SK-N-SH (cell line): ENCODE data around the gene ZNF275. TPM values are rescaled to one million over a fixed set of nuclear protein-coding genes. Genes with fewer than 3 reads are reported as not detected.

Experiments
- CTCF ChIA-PET: fragments of 300-600, 350-600 bp; formaldehyde crosslinking; extraction: SDS; loops from one replicate; lab custom pipeline; 2021; lab: Yijun Ruan, JAX
- POLR2A ChIA-PET: fragments of 350-600 bp; sonication (Branson Sonifier 250); formaldehyde crosslinking; extraction: SDS; loops from one replicate; lab custom pipeline; 2020; ENCODE audit warnings: antibody characterized with exemption, inconsistent platforms; lab: Yijun Ruan, JAX
- DNase-seq: peaks from one replicate; pipeline ENCODE4 v3.0.0; 2012
- H2AFZ ChIP-seq: fragments of 200-600 bp; sonication (generic); 2 replicates; pipeline ENCODE4 v1.8.1; 2016; ENCODE audit warnings: antibody characterized with exemption, mild to moderate bottlenecking, low read depth
- H3F3A ChIP-seq: fragments of 200-600 bp; sonication (generic); replicated peaks from 2 replicates; pipeline ENCODE3; 2016; ENCODE audit warnings: antibody characterized with exemption, mild to moderate bottlenecking; ENCODE audit not compliant: insufficient read depth
- H3K27ac ChIP-seq, 2 experiments: fragments of 200-500 bp in 1 of 2; fragments of 200-600 bp in 1 of 2; sonication (Bioruptor generic) in 1 of 2; sonication (generic), shearing (Covaris generic) in 1 of 2; 2 replicates each; pipeline versions ENCODE4 v1.5.1 to v1.6.1; 2014 to 2016; ENCODE audit warnings: low read depth in 2 of 2, inconsistent platforms in 1 of 2, low read length in 1 of 2, mild to moderate bottlenecking in 1 of 2, mixed read lengths in 1 of 2
- H3K27me3 ChIP-seq: fragments of 200-600 bp; sonication (generic), shearing (Covaris generic); 2 replicates; pipeline ENCODE4 v1.6.1; 2016; ENCODE audit warnings: mixed run types; ENCODE audit not compliant: insufficient read depth
- H3K36me3 ChIP-seq, 2 experiments: fragments of 200-500 bp in 1 of 2; fragments of 200-600 bp in 1 of 2; sonication (Bioruptor generic) in 1 of 2; sonication (generic) in 1 of 2; replicated peaks in 1 of 2; 2 replicates each; pipeline versions ENCODE3 to v1.5.1; 2014 to 2016; ENCODE audit warnings: low read length in 1 of 2, mild to moderate bottlenecking in 1 of 2; ENCODE audit not compliant: insufficient read depth in 2 of 2, control insufficient read depth in 1 of 2
- H3K4me1 ChIP-seq, 2 experiments: fragments of 200-500 bp in 1 of 2; fragments of 200-600 bp in 1 of 2; sonication (Bioruptor generic) in 1 of 2; sonication (generic), shearing (Covaris generic) in 1 of 2; 2 replicates each; pipeline versions ENCODE4 v1.5.1 to v1.6.1; 2014 to 2016; ENCODE audit warnings: low read depth in 1 of 2, low read length in 1 of 2, mixed run types in 1 of 2; ENCODE audit not compliant: insufficient read depth in 2 of 2, control insufficient read depth in 1 of 2
- H3K4me2 ChIP-seq: fragments of 200-600 bp; sonication (generic), shearing (Covaris generic); 2 replicates; pipeline ENCODE4 v1.6.1; 2017; ENCODE audit warnings: mixed run types
- H3K4me3 ChIP-seq, 2 experiments: fragments of 200-500 bp in 1 of 2; fragments of 200-600 bp in 1 of 2; sonication (Bioruptor generic) in 1 of 2; sonication (generic), shearing (Covaris generic) in 1 of 2; 2 replicates each; pipeline versions ENCODE4 v1.5.1 to v1.8.1; 2014 to 2016; ENCODE audit warnings: low read depth in 2 of 2, inconsistent platforms in 1 of 2, low read length in 1 of 2, mild to moderate bottlenecking in 1 of 2, mixed read lengths in 1 of 2, moderate library complexity in 1 of 2
- H3K79me2 ChIP-seq: fragments of 200-600 bp; sonication (generic); 2 replicates; pipeline ENCODE4 v1.8.1; 2017; ENCODE audit warnings: mild to moderate bottlenecking; ENCODE audit not compliant: insufficient read depth
- H3K9ac ChIP-seq: fragments of 200-600 bp; sonication (generic); 2 replicates; pipeline ENCODE4 v1.6.1; 2017; ENCODE audit warnings: mixed run types
- H3K9me2 ChIP-seq: fragments of 200-600 bp; sonication (generic); 2 replicates; pipeline ENCODE4 v1.6.1; 2017; ENCODE audit warnings: mixed run types
- H3K9me3 ChIP-seq: fragments of 200-600 bp; sonication (generic); 2 replicates; pipeline ENCODE4 v1.6.1; 2017; ENCODE audit warnings: mixed run types, mild to moderate bottlenecking, moderate library complexity
- H4K20me1 ChIP-seq: fragments of 200-600 bp; sonication (generic); 2 replicates; pipeline ENCODE4 v1.6.1; 2017; ENCODE audit warnings: mild to moderate bottlenecking, mixed run types; ENCODE audit not compliant: insufficient read depth
- CHD2 ChIP-seq: fragments of 150-350 bp; IDR thresholded peaks from 2 replicates; pipeline ENCODE4 v1.6.1; 2018; ENCODE audit warnings: low read length; ENCODE audit not compliant: partially characterized antibody
- EP300 ChIP-seq, 2 experiments: IDR thresholded peaks; 2 replicates each; pipeline versions ENCODE4 v1.4.0 to v1.6.1; 2012; ENCODE audit warnings: borderline replicate concordance in 1 of 2, low read depth in 1 of 2, low read length in 1 of 2
- FOXJ3 ChIP-seq: sonication (generic); formaldehyde crosslinking; IDR thresholded peaks from 2 replicates; pipeline ENCODE4 v1.5.1; 2020; ENCODE audit warnings: mild to moderate bottlenecking, missing genetic modification reagents
- FOXM1 ChIP-seq: IDR thresholded peaks from 2 replicates; pipeline ENCODE4 v1.4.0; 2012; ENCODE audit warnings: low read depth, mild to moderate bottlenecking
- GATA2 ChIP-seq: sonication (generic); formaldehyde crosslinking; IDR thresholded peaks from 2 replicates; pipeline ENCODE4 v1.5.0; 2020; ENCODE audit warnings: mild to moderate bottlenecking, missing genetic modification reagents
- REST ChIP-seq: IDR thresholded peaks from 2 replicates; pipeline ENCODE4 v1.6.1; 2012; ENCODE audit warnings: mild to moderate bottlenecking, low read depth, low read length, moderate library complexity
- RXRA ChIP-seq: IDR thresholded peaks from 2 replicates; pipeline ENCODE4 v1.4.0; 2012; ENCODE audit warnings: low read depth, mild to moderate bottlenecking, borderline replicate concordance
- TAF1 ChIP-seq: IDR thresholded peaks from 2 replicates; pipeline ENCODE4 v1.6.1; 2012; ENCODE audit warnings: low read depth, mild to moderate bottlenecking, low read length, moderate library complexity, borderline replicate concordance
- TEAD4 ChIP-seq: IDR thresholded peaks from 2 replicates; pipeline ENCODE4 v1.4.0; 2012; ENCODE audit warnings: mild to moderate bottlenecking, borderline replicate concordance; ENCODE audit not compliant: insufficient read depth
- USF1 ChIP-seq: IDR thresholded peaks from 2 replicates; pipeline ENCODE4 v1.4.0; 2012; ENCODE audit warnings: low read depth, borderline replicate concordance
- ZBTB33 ChIP-seq: IDR thresholded peaks from 2 replicates; pipeline ENCODE4 v1.4.0; 2012; ENCODE audit warnings: low read depth, borderline replicate concordance
- WGBS: methylation state at CpG from one replicate; pipeline ENCODE4 v1.1.6; 2017; ENCODE audit warnings: low lambda C conversion rate; 5-methylcytosine and 5-hydroxymethylcytosine counted together
- polyA plus RNA-seq, 3 experiments: library from polyadenylated mRNA; depleted of rRNA; stranded (reverse); fragments of >200 nt; gene quantifications; 2 replicates each; pipeline ENCODE4 v1.2.3, GENCODE V29; 2012

ZNF275 gene
- polyA plus RNA-seq, 1 of the 3 experiments (the other 2 are of a cell fraction) = 4.9 TPM

GRCh38 chrX:153395613-153396319 is 61.8 kb downstream of the ZNF275 start:
- ChIA-PET CTCF (no interaction called here), POLR2A (no interaction called here)
- no peak overlapping the region for H3K27ac ChIP-seq
- H2AFZ ChIP-seq = no peak overlapping the region
- no peaks in the 10 kb centered on the region for H3K9me2 ChIP-seq
- TF ChIP-seq FOXJ3 = no peak
- no peak for TF ChIP-seq GATA2
- TF ChIP-seq CHD2 = no peak
- H3K4me2 ChIP-seq = no peak overlapping the region
- H3K36me3 ChIP-seq = no peaks in the 10 kb centered on the region
- H4K20me1 ChIP-seq = no peaks in the 10 kb centered on the region
- no peak overlapping the region for H3K4me3 ChIP-seq
- WGBS = 42% methylated on average over 10 of the region's 26 CpGs
- H3K79me2 ChIP-seq = no peaks in the 10 kb centered on the region
- peaks cover 21% of the 10 kb centered on the region for H3K27me3 ChIP-seq
- no peak for DNase-seq
- peaks cover 3% of the 10 kb centered on the region for H3F3A ChIP-seq
- H3K9ac ChIP-seq = no peak overlapping the region
- H3K9me3 ChIP-seq = no peaks in the 10 kb centered on the region
- H3K4me1 ChIP-seq = no peaks in the 10 kb centered on the region

- no peak overlapping the region for H3K9ac ChIP-seq
- H3K9me2 ChIP-seq = no peaks in the 10 kb centered on the region
- H4K20me1 ChIP-seq = no peaks in the 10 kb centered on the region
- WGBS = 17% methylated on average over 2 of the region's 26 CpGs
- H3K4me3 ChIP-seq = no peak overlapping the region
- H3F3A ChIP-seq = no peaks in the 10 kb centered on the region
- no peaks in the 10 kb centered on the region for H3K4me1 ChIP-seq
- no peak overlapping the region for H3K27ac ChIP-seq
- no peaks in the 10 kb centered on the region for H3K36me3 ChIP-seq
- DNase-seq = no peak
- ChIA-PET CTCF (no interaction called here), POLR2A (no interaction called here)
- H3K9me3 ChIP-seq = no peaks in the 10 kb centered on the region
- TF ChIP-seq FOXM1 = no peak
- no peak for TF ChIP-seq USF1
- TF ChIP-seq TAF1 = no peak
- no peak for TF ChIP-seq TEAD4
- TF ChIP-seq REST = no peak
- no peak for TF ChIP-seq EP300 (IDR thresholded peaks at IDR 0.05; ENCODE audit: borderline replicate concordance in 1 of 2, low read depth in 1 of 2, low read length in 1 of 2)
- no peak for TF ChIP-seq ZBTB33
- TF ChIP-seq RXRA = no peak
- H3K4me2 ChIP-seq = no peak overlapping the region
- peaks cover 21% of the 10 kb centered on the region for H3K27me3 ChIP-seq
- H3K79me2 ChIP-seq = no peaks in the 10 kb centered on the region
- no peak overlapping the region for H2AFZ ChIP-seq
Measured at GRCh38 chrX:153396320-153397195, 62.6 kb downstream of the ZNF275 start.
